ENCODE measurements around the gene CDH15. TPM values are rescaled to one million over a fixed set of nuclear protein-coding genes. Genes with fewer than 3 reads are reported as not detected.
"Not testable (repeated sequence)": the region's sequence is repeated elsewhere in the genome, so short reads cannot be mapped to it uniquely, and the experiment has no call there.

Gene CDH15
- total and polyA plus RNA-seq, 8 donors = 0.09 to 2.5 (median 1.4) TPM; not detected in 2

- DNase-seq (peak in 1 of 6 donors; percentile 34), ATAC-seq (no peak), FAIRE-seq (no peak)
- Histone ChIP-seq H3K27me3 (no peaks in the 10 kb centered on the region), H3K4me1 (peaks cover 0 to 4% (median 0%) of the 10 kb centered on the region in 3 donors), H3K27ac (no peak overlapping the region), H3K9me3 (no peaks in the 10 kb centered on the region), H3K4me3 (no peak overlapping the region), H3K36me3 (no peaks in the 10 kb centered on the region)
- intact Hi-C loops (cut with DNase I) = no loop called here
- TF ChIP-seq CTCF (IDR thresholded peaks at IDR 0.05) = no peak
- WGBS, 2 donors = 57 to 73% methylated on average over 14 of the region's 14 CpGs
Measured at GRCh38 chr16:89189358-89190025, 17.9 kb downstream of the CDH15 start.

GRCh38 chr16:89190150-89190958 is 18.8 kb downstream of the CDH15 start:
- FAIRE-seq (no peak), ATAC-seq (no peak), DNase-seq (peak in 4 of 6 donors; percentile 17 to 67 (median 38))
- Histone ChIP-seq H3K4me3 (no peak overlapping the region), H3K9me3 (no peaks in the 10 kb centered on the region), H3K27ac (no peak overlapping the region), H3K4me1 (peaks cover 0 to 4% (median 0%) of the 10 kb centered on the region in 3 donors), H3K36me3 (no peaks in the 10 kb centered on the region), H3K27me3 (no peaks in the 10 kb centered on the region)
- no peak for TF ChIP-seq CTCF (IDR thresholded peaks at IDR 0.05)
- 60 to 79% methylated on average over 27 to 28 of the region's 28 CpGs for WGBS, 2 donors
- intact Hi-C loops (cut with DNase I) = no loop called here

- Histone ChIP-seq H3K9me3 (no peaks in the 10 kb centered on the region), H3K27me3 (no peaks in the 10 kb centered on the region), H3K36me3 (no peaks in the 10 kb centered on the region), H3K27ac (no peak overlapping the region), H3K4me3 (peak overlapping the region in 2 of 4 donors; percentile 23 to 48), H3K4me1 (peaks cover 0 to 4% (median 0%) of the 10 kb centered on the region in 3 donors)
- intact Hi-C loops (cut with DNase I) = no loop called here
- ATAC-seq (peak in 1 of 4 donors; percentile 7), DNase-seq (peak in 4 of 6 donors; percentile 34 to 82 (median 48)), FAIRE-seq (no peak)
- WGBS, 2 donors = 32 to 39% methylated on average over 33 to 44 of the region's 44 CpGs
- no peak for TF ChIP-seq CTCF (IDR thresholded peaks at IDR 0.05)
Measured at GRCh38 chr16:89191033-89191900, 19.7 kb downstream of the CDH15 start.

- no peak for FAIRE-seq
- H3K27ac ChIP-seq = no peak overlapping the region
- ATAC-seq = no peak
Measured at GRCh38 chr16:89191901-89192185, 20.3 kb downstream of the CDH15 start.

GRCh38 chr16:89192186-89192955 is 20.8 kb downstream of the CDH15 start:
- DNase-seq (peak; percentile 63 to 94 (median 86)), ATAC-seq (peak; percentile 24 to 50 (median 38))
- H3K9me3 ChIP-seq; H3K27ac ChIP-seq; H3K36me3 ChIP-seq; H3K27me3 ChIP-seq; FAIRE-seq; intact Hi-C loops (cut with DNase I); H3K4me1 ChIP-seq: not testable (repeated sequence)
- peak overlapping the region; percentile 18 to 48 (median 24) for H3K4me3 ChIP-seq
- WGBS, 2 donors = 2 to 6% methylated on average over 37 to 63 of the region's 63 CpGs

More at GRCh38 chr16:89191901-89192185, 20.3 kb downstream of the CDH15 start:
- no peaks in the 10 kb centered on the region for H3K9me3 ChIP-seq
- H3K4me3 ChIP-seq = peak overlapping the region; percentile 18 to 48 (median 24)
- peaks cover 0 to 4% (median 0%) of the 10 kb centered on the region in 3 donors for H3K4me1 ChIP-seq
- no peak for DNase-seq
- no peaks in the 10 kb centered on the region for H3K36me3 ChIP-seq
- H3K27me3 ChIP-seq = no peaks in the 10 kb centered on the region
- TF ChIP-seq CTCF (IDR thresholded peaks at IDR 0.05) = no peak
- WGBS, 2 donors = 1 to 6% methylated on average over 14 to 19 of the region's 19 CpGs
- intact Hi-C loops (cut with DNase I) = no loop called here
